SJSA1 (cell line): ENCODE results near the gene UBE2G1. TPM values are rescaled to one million over a fixed set of nuclear protein-coding genes. Genes with fewer than 3 reads are reported as not detected.

Experiments
- DNase-seq, 2 experiments: peaks; one replicate each; pipeline ENCODE4 v3.0.0-alpha.2; 2015 to 2020; ENCODE audit warnings: low spot score in 2 of 2, low read depth in 1 of 2
- H3K27ac ChIP-seq: fragments of 250-450 bp; sonication (Bioruptor Pico); 2 replicates; pipeline ENCODE4 v1.5.1; 2020; ENCODE audit warnings: mild to moderate bottlenecking, moderate library complexity
- H3K27me3 ChIP-seq: fragments of 250-450 bp; sonication (Bioruptor Pico); replicated peaks from 2 replicates; pipeline ENCODE4 v1.5.1; 2020; ENCODE audit warnings: mild to moderate bottlenecking, moderate library complexity
- H3K36me3 ChIP-seq: fragments of 250-450 bp; sonication (Bioruptor Pico); 2 replicates; pipeline ENCODE4 v1.5.1; 2020; ENCODE audit warnings: mild to moderate bottlenecking
- H3K4me1 ChIP-seq: fragments of 250-450 bp; sonication (Bioruptor Pico); replicated peaks from 2 replicates; pipeline ENCODE4 v1.6.1; 2021; ENCODE audit warnings: mild to moderate bottlenecking
- H3K4me3 ChIP-seq: fragments of 250-450 bp; sonication (Bioruptor Pico); 2 replicates; pipeline ENCODE4 v1.5.1; 2020; ENCODE audit warnings: mild to moderate bottlenecking
- H3K9me3 ChIP-seq: fragments of 250-450 bp; sonication (Bioruptor Pico); replicated peaks from 2 replicates; pipeline ENCODE4 v1.5.1; 2020; ENCODE audit warnings: mild to moderate bottlenecking
- total RNA-seq: library from RNA; depleted of rRNA; stranded (reverse); fragments of >200 nt; shearing (Covaris generic); gene quantifications from 2 replicates; pipeline ENCODE4 v1.2.3, GENCODE V29; 2014; rRNA removed

UBE2G1 gene
- 39.8 and 50.6 TPM in 2 replicates for total RNA-seq

- DNase-seq = peak; percentile 86 to 98
- H3K9me3 ChIP-seq = no peaks in the 10 kb centered on the region
- peaks cover 20% of the 10 kb centered on the region for H3K36me3 ChIP-seq
Measured at GRCh38 chr17:4366327-4367063, at the start of gene UBE2G1. UBE2G1 (minus strand) TSS chr17:4366675; CDS start chr17:4366316, 359 bp downstream.

GRCh38 chr17:4412933-4413831, 46.7 kb upstream of the UBE2G1 start:
- Histone ChIP-seq H3K36me3 (no peaks in the 10 kb centered on the region), H3K4me1 (no peaks in the 10 kb centered on the region), H3K9me3 (no peaks in the 10 kb centered on the region), H3K27ac (no peak overlapping the region), H3K27me3 (no peaks in the 10 kb centered on the region), H3K4me3 (no peak overlapping the region)
- peak; percentile 60 to 86 for DNase-seq

More at GRCh38 chr17:4366327-4367063, at the start of gene UBE2G1:
- H3K27me3 ChIP-seq = no peaks in the 10 kb centered on the region
- peak within 1 kb of the TSS; percentile 69 for H3K27ac ChIP-seq
- H3K4me3 ChIP-seq = peak within 1 kb of the TSS; percentile 96
- H3K4me1 ChIP-seq = peaks cover 4% of the 10 kb centered on the region; the same call in 1 of the 2 replicates

GRCh38 chr17:4411201-4411600, 44.7 kb upstream of the UBE2G1 start:
- H3K9me3 ChIP-seq = no peaks in the 10 kb centered on the region
- no peaks in the 10 kb centered on the region for H3K4me1 ChIP-seq
- no peaks in the 10 kb centered on the region for H3K36me3 ChIP-seq
- H3K27ac ChIP-seq = no peak overlapping the region
- H3K4me3 ChIP-seq = no peak overlapping the region
- no peak for DNase-seq
- no peaks in the 10 kb centered on the region for H3K27me3 ChIP-seq

- no peak overlapping the region for H3K27ac ChIP-seq
- DNase-seq = no peak
- no peaks in the 10 kb centered on the region for H3K4me1 ChIP-seq
- no peak overlapping the region for H3K4me3 ChIP-seq
- no peaks in the 10 kb centered on the region for H3K36me3 ChIP-seq
- H3K9me3 ChIP-seq = no peaks in the 10 kb centered on the region
- no peaks in the 10 kb centered on the region for H3K27me3 ChIP-seq
Measured at GRCh38 chr17:4409659-4410058, 43.2 kb upstream of the UBE2G1 start.

GRCh38 chr17:4407851-4408250, 41.4 kb upstream of the UBE2G1 start:
- Histone ChIP-seq H3K36me3 (no peaks in the 10 kb centered on the region), H3K4me3 (no peak overlapping the region), H3K27ac (no peak overlapping the region), H3K4me1 (no peaks in the 10 kb centered on the region), H3K9me3 (no peaks in the 10 kb centered on the region), H3K27me3 (no peaks in the 10 kb centered on the region)
- DNase-seq = no peak

- H3K36me3 ChIP-seq = no peaks in the 10 kb centered on the region
- no peak for DNase-seq
- no peak overlapping the region for H3K27ac ChIP-seq
- H3K9me3 ChIP-seq = no peaks in the 10 kb centered on the region
- H3K4me1 ChIP-seq = no peaks in the 10 kb centered on the region
- no peak overlapping the region for H3K4me3 ChIP-seq
- H3K27me3 ChIP-seq = no peaks in the 10 kb centered on the region
Measured at GRCh38 chr17:4407216-4407615, 40.7 kb upstream of the UBE2G1 start.

GRCh38 chr17:4406386-4406785, 39.9 kb upstream of the UBE2G1 start:
- DNase-seq = no peak
- Histone ChIP-seq H3K4me3 (no peak overlapping the region), H3K36me3 (no peaks in the 10 kb centered on the region), H3K27me3 (no peaks in the 10 kb centered on the region), H3K4me1 (no peaks in the 10 kb centered on the region), H3K9me3 (no peaks in the 10 kb centered on the region), H3K27ac (no peak overlapping the region)

GRCh38 chr17:4405699-4406098, 39.2 kb upstream of the UBE2G1 start:
- no peaks in the 10 kb centered on the region for H3K27me3 ChIP-seq
- H3K4me1 ChIP-seq = no peaks in the 10 kb centered on the region
- no peak overlapping the region for H3K4me3 ChIP-seq
- no peak overlapping the region for H3K27ac ChIP-seq
- no peak for DNase-seq
- H3K36me3 ChIP-seq = no peaks in the 10 kb centered on the region
- H3K9me3 ChIP-seq = no peaks in the 10 kb centered on the region

GRCh38 chr17:4405038-4405669, 38.7 kb upstream of the UBE2G1 start:
- Histone ChIP-seq H3K27ac (no peak overlapping the region), H3K27me3 (no peaks in the 10 kb centered on the region), H3K36me3 (no peaks in the 10 kb centered on the region), H3K4me1 (no peaks in the 10 kb centered on the region), H3K9me3 (no peaks in the 10 kb centered on the region), H3K4me3 (no peak overlapping the region)
- no peak for DNase-seq

- Histone ChIP-seq H3K4me1 (no peaks in the 10 kb centered on the region), H3K9me3 (no peaks in the 10 kb centered on the region), H3K36me3 (no peaks in the 10 kb centered on the region), H3K27ac (no peak overlapping the region), H3K27me3 (no peaks in the 10 kb centered on the region), H3K4me3 (no peak overlapping the region)
- no peak for DNase-seq
Measured at GRCh38 chr17:4397840-4398239, 31.4 kb upstream of the UBE2G1 start.

- no peaks in the 10 kb centered on the region for H3K9me3 ChIP-seq
- H3K4me3 ChIP-seq = no peak overlapping the region
- H3K27me3 ChIP-seq = no peaks in the 10 kb centered on the region
- H3K36me3 ChIP-seq = no peaks in the 10 kb centered on the region
- no peak overlapping the region for H3K27ac ChIP-seq
- H3K4me1 ChIP-seq = no peaks in the 10 kb centered on the region
- no peak for DNase-seq
Measured at GRCh38 chr17:4395111-4395478, 28.6 kb upstream of the UBE2G1 start.

- Histone ChIP-seq H3K27me3 (no peaks in the 10 kb centered on the region), H3K36me3 (no peaks in the 10 kb centered on the region), H3K9me3 (no peaks in the 10 kb centered on the region), H3K4me3 (no peak overlapping the region), H3K27ac (no peak overlapping the region), H3K4me1 (no peaks in the 10 kb centered on the region)
- no peak for DNase-seq
Measured at GRCh38 chr17:4394208-4395110, 28.0 kb upstream of the UBE2G1 start.

- H3K36me3 ChIP-seq = no peaks in the 10 kb centered on the region
- no peaks in the 10 kb centered on the region for H3K27me3 ChIP-seq
- no peak overlapping the region for H3K27ac ChIP-seq
- H3K4me1 ChIP-seq = no peaks in the 10 kb centered on the region
- no peak for DNase-seq
- H3K4me3 ChIP-seq = no peak overlapping the region
- H3K9me3 ChIP-seq = no peaks in the 10 kb centered on the region
Measured at GRCh38 chr17:4393806-4394205, 27.3 kb upstream of the UBE2G1 start.
